HEK293 (cell line): Measurements from ENCODE around the gene MKLN1.

Experiments
- CTCF ChIP-seq: fragments of 450-650 bp; formaldehyde crosslinking; IDR thresholded peaks from 2 replicates; pipeline ENCODE4 v1.5.1; 2016; ENCODE audit warnings: missing biosample characterization, missing genetic modification characterization
- KLF10 ChIP-seq: fragments of 450-650 bp; IDR thresholded peaks from 2 replicates; pipeline ENCODE4 v1.5.1; 2018; ENCODE audit warnings: missing biosample characterization, mild to moderate bottlenecking, missing genetic modification characterization
- PRDM10 ChIP-seq: fragments of 450-650 bp; formaldehyde crosslinking; IDR thresholded peaks from 2 replicates; pipeline ENCODE4 v1.5.1; 2016; ENCODE audit warnings: missing biosample characterization, missing genetic modification characterization
- SP2 ChIP-seq: fragments of 450-650 bp; formaldehyde crosslinking; IDR thresholded peaks from 2 replicates; pipeline ENCODE4 v1.5.1; 2016; ENCODE audit warnings: missing biosample characterization, missing genetic modification characterization
- WT1 ChIP-seq: fragments of 450-650 bp; formaldehyde crosslinking; IDR thresholded peaks from 2 replicates; pipeline ENCODE4 v1.5.1; 2016; ENCODE audit warnings: missing biosample characterization, missing genetic modification characterization
- ZFP3 ChIP-seq: fragments of 450-650 bp; formaldehyde crosslinking; IDR thresholded peaks from 2 replicates; pipeline ENCODE4 v1.5.1; 2016; ENCODE audit warnings: low read depth, missing biosample characterization, missing genetic modification characterization
- ZIC2 ChIP-seq: fragments of 450-650 bp; formaldehyde crosslinking; IDR thresholded peaks from 2 replicates; pipeline ENCODE4 v1.5.1; 2016; ENCODE audit warnings: missing biosample characterization, missing genetic modification characterization
- ZNF423 ChIP-seq: fragments of 450-650 bp; formaldehyde crosslinking; IDR thresholded peaks from 2 replicates; pipeline ENCODE4 v1.5.1; 2016; ENCODE audit warnings: missing biosample characterization, missing genetic modification characterization
- TF ChIP-seq, protein P1 (sequence below): fragments of 450-650 bp; formaldehyde crosslinking; IDR thresholded peaks from 2 replicates; pipeline ENCODE4 v1.5.1; 2016; ENCODE audit warnings: missing biosample characterization, missing genetic modification characterization
- TF ChIP-seq, protein P2 (sequence below): fragments of 450-650 bp; IDR thresholded peaks from 2 replicates; pipeline ENCODE4 v1.5.1; 2018; ENCODE audit warnings: missing biosample characterization, mild to moderate bottlenecking, missing genetic modification characterization
- TF ChIP-seq, protein P3 (sequence below): fragments of 450-650 bp; formaldehyde crosslinking; optimal IDR thresholded peaks from 2 replicates; pipeline ENCODE3; 2016; ENCODE audit warnings: missing biosample characterization, mild to moderate bottlenecking, missing genetic modification characterization
- TF ChIP-seq, protein P4 (sequence below): fragments of 450-650 bp; formaldehyde crosslinking; IDR thresholded peaks from 2 replicates; pipeline ENCODE4 v1.5.1; 2016; ENCODE audit warnings: missing biosample characterization, missing genetic modification characterization

DNA sequence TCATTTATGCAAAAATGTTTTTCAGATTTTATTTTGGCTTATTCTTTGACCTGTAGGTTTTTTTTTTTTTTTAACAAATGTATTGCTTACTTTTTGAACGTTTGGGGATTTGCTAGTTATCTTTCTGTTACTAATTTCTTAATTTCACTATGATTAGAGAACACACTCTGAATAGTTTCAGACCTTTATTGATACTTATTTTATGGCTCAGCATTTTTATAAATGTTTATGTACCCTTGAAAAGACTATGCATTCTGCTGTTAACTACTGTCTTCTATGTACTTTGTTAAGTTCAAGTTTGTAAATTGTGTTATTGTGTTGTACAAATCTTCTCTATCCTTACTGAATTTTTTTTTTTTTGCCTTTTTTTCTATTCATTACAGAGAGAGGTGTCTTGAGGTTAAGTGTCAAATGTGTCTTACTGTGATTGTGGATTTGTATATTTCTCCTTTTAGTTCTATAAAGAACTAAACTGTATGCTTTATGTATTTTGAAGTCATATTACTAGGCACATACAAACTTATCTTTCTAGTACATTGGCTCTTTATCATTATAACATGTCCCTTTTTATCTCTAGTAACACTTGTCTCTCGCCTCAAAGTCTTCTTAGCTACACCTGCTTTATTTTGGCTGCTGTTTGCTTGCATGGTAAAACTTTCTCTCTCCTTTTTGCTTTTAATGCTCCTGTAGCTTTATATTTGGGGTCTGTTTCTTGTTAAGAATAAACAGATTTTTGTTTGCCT lies 8.1 kb downstream of the MKLN1 start:
- TF ChIP-seq, protein P1, sequence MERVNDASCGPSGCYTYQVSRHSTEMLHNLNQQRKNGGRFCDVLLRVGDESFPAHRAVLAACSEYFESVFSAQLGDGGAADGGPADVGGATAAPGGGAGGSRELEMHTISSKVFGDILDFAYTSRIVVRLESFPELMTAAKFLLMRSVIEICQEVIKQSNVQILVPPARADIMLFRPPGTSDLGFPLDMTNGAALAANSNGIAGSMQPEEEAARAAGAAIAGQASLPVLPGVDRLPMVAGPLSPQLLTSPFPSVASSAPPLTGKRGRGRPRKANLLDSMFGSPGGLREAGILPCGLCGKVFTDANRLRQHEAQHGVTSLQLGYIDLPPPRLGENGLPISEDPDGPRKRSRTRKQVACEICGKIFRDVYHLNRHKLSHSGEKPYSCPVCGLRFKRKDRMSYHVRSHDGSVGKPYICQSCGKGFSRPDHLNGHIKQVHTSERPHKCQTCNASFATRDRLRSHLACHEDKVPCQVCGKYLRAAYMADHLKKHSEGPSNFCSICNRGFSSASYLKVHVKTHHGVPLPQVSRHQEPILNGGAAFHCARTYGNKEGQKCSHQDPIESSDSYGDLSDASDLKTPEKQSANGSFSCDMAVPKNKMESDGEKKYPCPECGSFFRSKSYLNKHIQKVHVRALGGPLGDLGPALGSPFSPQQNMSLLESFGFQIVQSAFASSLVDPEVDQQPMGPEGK, result no peak
- TF ChIP-seq, protein P2, sequence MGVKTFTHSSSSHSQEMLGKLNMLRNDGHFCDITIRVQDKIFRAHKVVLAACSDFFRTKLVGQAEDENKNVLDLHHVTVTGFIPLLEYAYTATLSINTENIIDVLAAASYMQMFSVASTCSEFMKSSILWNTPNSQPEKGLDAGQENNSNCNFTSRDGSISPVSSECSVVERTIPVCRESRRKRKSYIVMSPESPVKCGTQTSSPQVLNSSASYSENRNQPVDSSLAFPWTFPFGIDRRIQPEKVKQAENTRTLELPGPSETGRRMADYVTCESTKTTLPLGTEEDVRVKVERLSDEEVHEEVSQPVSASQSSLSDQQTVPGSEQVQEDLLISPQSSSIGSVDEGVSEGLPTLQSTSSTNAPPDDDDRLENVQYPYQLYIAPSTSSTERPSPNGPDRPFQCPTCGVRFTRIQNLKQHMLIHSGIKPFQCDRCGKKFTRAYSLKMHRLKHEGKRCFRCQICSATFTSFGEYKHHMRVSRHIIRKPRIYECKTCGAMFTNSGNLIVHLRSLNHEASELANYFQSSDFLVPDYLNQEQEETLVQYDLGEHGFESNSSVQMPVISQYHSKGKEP, result no peak
- TF ChIP-seq CTCF (no peak), PRDM10 (tag by site-specific recombination) (no peak), ZFP3 (tag by site-specific recombination) (no peak), ZIC2 (tag by site-specific recombination) (no peak), SP2 (no peak), ZNF423 (no peak), WT1 (no peak), KLF10 (tag by site-specific recombination) (no peak)
- TF ChIP-seq, protein P3, sequence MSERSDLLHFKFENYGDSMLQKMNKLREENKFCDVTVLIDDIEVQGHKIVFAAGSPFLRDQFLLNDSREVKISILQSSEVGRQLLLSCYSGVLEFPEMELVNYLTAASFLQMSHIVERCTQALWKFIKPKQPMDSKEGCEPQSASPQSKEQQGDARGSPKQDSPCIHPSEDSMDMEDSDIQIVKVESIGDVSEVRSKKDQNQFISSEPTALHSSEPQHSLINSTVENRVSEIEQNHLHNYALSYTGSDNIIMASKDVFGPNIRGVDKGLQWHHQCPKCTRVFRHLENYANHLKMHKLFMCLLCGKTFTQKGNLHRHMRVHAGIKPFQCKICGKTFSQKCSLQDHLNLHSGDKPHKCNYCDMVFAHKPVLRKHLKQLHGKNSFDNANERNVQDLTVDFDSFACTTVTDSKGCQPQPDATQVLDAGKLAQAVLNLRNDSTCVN (tag by site-specific recombination), result no peak
- TF ChIP-seq, protein P4, sequence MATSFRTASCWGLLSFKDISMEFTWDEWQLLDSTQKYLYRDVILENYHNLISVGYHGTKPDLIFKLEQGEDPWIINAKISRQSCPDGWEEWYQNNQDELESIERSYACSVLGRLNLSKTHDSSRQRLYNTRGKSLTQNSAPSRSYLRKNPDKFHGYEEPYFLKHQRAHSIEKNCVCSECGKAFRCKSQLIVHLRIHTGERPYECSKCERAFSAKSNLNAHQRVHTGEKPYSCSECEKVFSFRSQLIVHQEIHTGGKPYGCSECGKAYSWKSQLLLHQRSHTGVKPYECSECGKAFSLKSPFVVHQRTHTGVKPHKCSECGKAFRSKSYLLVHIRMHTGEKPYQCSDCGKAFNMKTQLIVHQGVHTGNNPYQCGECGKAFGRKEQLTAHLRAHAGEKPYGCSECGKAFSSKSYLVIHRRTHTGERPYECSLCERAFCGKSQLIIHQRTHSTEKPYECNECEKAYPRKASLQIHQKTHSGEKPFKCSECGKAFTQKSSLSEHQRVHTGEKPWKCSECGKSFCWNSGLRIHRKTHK (tag by site-specific recombination), result no peak
